ENCODE results near the gene VIT.

VIT gene

DNA sequence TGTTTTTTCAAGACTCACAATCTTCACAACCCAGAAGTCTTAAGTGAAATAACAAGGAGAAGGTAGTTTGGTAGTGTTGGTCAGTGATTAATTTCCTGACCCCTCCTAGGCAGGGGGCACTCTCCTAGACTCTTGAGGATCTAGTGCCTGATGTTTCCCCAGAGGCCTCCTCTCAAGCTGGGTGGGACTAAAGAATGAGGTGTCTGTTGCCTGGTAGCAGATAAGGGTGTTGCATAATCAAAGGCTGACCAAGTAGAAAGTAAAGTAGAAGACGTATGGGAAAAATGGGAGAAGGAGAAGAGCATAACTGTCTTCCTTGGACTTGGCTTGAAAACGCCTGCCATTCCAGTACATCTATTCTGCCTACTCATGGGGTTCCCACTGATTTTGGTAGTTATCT, 37.8 kb downstream of the VIT start:
- no peak for TF ChIP-seq CTCF (IDR thresholded peaks at IDR 0.05)

DNA sequence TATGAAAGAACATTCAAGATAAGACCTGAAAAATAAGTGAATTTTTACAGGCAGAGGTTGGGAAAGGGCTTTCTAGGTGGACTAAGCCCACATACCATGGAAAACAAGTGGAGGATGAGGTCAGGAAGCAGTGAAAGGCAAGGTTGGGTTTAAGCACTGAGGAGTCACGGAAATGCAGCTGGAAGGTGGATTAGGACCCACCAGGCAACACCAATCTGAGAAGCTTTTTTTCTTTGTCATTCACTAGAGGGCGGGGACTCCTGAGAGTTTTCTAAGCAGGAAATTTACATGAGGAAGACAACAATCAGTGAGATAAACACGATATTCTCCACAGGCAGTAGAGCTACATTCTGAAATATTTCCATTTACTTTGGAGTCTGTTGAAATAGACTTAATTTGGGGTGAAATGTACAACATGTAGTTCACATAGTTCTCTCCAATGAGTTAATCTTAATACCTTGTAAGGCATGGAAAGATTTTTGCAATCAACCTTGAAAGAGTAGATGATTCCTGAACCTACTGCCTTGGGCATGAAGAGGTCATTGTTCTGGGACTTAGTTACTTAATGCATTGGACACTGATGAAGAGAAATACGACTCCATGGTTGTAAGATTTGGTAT, 40.7 kb downstream of the VIT start:
- TF ChIP-seq CTCF (IDR thresholded peaks at IDR 0.05): no peak

DNA sequence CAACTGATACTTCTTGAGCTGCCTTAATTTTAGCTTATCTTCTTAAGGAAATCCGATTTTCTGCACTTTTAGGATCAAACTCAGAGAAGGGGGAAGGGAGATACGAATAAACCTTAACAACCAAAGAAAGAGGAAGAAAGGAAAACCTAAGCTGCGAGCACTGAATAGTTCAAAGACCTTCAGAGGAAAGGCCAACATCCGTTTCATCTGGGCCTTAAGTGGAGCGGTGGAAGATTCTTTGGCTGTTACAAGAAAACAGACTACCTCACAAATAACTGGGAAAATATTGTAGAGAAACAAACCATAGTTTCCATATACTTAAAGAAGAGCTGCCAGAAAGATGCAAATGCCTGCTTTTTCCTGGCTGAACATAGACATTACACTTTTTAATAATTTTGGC, 43.6 kb downstream of the VIT start:
- no peak for TF ChIP-seq CTCF (IDR thresholded peaks at IDR 0.05)

DNA sequence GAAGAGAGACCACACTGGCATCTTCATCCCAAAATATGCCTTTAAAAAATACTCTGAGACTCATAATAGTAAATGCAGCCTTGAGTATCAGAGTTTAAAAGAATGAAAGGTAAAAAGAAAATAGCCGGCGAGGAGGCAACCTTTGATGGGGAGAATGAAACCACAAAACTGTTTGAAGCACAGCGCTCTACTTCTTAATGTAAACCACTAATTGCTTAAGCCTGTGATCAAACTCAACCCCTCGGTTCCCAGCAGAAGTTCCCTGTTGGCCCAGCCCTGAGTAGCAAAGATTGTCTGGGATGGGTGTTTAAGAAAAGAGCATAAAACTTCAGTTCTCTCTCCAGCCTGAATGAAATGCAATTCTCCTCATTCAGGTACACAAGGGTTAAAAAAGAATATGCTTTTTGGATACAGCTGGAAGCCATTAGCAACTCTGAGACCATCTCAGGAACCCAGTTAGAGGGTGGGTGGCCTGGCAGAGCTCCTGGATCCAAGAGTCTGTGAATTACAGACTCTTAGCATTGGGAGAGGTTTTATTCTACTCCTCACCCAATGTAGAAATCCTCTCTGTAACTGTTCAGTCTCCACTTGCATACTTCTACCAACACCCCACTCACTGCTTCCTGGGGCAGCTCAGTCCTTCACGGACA, 44.8 kb downstream of the VIT start:
- TF ChIP-seq CTCF (IDR thresholded peaks at IDR 0.05): no peak

DNA sequence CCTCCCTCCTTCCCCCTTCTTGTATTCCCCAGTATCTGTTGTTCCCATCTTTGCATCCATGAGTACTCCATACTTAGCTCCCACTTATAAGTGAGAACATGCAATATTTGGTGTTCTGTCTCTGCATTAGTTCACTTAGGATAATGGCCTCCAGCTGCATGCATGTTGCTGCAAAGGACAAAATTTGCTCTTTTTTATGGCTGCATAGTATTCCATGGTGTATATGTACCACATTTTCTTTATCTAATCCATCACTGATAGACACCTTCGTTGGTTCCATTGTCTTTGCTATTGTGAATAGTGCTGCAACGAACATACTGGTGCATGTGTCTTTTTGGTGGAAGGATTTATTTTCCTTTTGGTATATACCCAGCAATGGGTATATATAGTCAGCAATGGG, 47.4 kb downstream of the VIT start:
- TF ChIP-seq CTCF (IDR thresholded peaks at IDR 0.05): no peak

- no peak for TF ChIP-seq CTCF (IDR thresholded peaks at IDR 0.05)
These were observed 51.7 kb downstream of the VIT start for GRCh38 chr2:36748166-36748565.

DNA sequence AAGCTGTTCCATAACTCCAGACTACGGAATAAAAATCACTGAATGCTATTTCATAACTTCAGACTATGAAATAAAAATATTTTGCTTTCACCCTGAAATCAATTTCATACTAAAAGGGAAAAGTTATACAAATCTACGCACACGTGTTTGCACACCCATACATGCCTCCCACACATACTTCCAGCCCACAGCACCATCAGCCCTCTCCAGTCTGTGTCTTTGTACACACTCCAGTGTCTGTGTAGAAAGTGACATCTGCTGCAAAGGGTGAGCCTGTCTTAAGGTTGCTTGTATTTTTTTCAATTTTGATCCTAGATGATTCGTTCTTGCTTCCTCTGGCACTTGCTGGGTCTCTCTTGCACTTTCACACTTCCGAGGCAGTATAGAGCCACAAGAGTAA, 53.6 kb downstream of the VIT start:
- no peak for TF ChIP-seq CTCF (IDR thresholded peaks at IDR 0.05)
